Endothelial cell of umbilical vein (primary cell): ENCODE measurements around the gene LTBP2.

Source experiments
- CTCF ChIP-seq, 2 donors: IDR thresholded peaks; 1 replicate in 1 of 2; 2 replicates in 1 of 2; pipeline ENCODE4 v1.5.1; 2011; ENCODE audit warnings: low read length in 2 of 2, mild to moderate bottlenecking in 2 of 2, moderate library complexity in 2 of 2, control low read depth in 1 of 2, inconsistent platforms in 1 of 2, low read depth in 1 of 2; ENCODE audit not compliant: insufficient read depth in 1 of 2; ENCODE audit errors: extremely low read depth in 1 of 2
- EZH2 ChIP-seq: IDR thresholded peaks from 2 replicates; pipeline ENCODE4 v1.6.1; 2012; ENCODE audit warnings: borderline replicate concordance, low read depth, mild to moderate bottlenecking, moderate library complexity, low read length, inconsistent platforms; ENCODE audit not compliant: severe bottlenecking
- GATA2 ChIP-seq: IDR thresholded peaks from 2 replicates; pipeline ENCODE4 v1.7.0; 2011; ENCODE audit warnings: low read depth, mild to moderate bottlenecking, moderate library complexity, mixed read lengths, low read length; ENCODE audit not compliant: insufficient read length, insufficient read depth
- MYC ChIP-seq: IDR thresholded peaks from one replicate; pipeline ENCODE4 v1.6.1; 2011; ENCODE audit warnings: mild to moderate bottlenecking, low read depth, low read length
- POLR2A ChIP-seq: IDR thresholded peaks from 2 replicates; pipeline ENCODE4 v1.6.1; 2012; ENCODE audit warnings: low read depth, mild to moderate bottlenecking, control low read depth, low read length
- POLR2AphosphoS5 ChIP-seq: IDR thresholded peaks from 2 replicates; pipeline ENCODE4 v1.6.1; 2012; ENCODE audit warnings: low read depth, mild to moderate bottlenecking, control low read depth, low read length, moderate library complexity; ENCODE audit not compliant: insufficient read depth

DNA sequence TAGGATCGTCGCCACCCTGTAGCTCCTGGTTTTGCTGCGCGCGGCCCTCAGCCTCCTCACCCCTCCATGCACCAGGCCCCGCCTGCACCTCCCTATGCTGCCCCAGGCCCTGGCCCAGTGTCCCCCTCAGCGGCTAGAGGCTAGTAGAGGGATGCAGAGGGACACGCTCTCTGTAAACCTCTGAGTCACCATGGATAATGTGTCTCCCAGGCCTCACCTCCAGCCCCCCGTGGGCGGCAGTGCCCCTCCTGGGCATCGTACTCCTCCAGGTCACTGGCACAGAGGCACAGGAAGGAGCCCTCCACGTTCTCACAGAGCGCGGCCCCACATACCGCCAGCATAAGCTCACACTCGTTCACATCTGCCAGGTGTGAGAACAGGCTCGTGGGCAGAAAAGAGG lies 106.2 kb downstream of the LTBP2 start:
- TF ChIP-seq CTCF (IDR thresholded peaks at IDR 0.05; ENCODE audit: extremely low read depth in 1 of 2, insufficient read depth in 1 of 2, low read depth in 1 of 2, low read length in 2 of 2) (no peak), EZH2 (no peak), GATA2 (no peak), POLR2A (no peak), POLR2AphosphoS5 (no peak), MYC (no peak)
